Endothelial cell of hepatic sinusoid (primary cell): ENCODE measurements around the gene EPB41L4A.

Experiments used
- in situ Hi-C: cut with HindIII; loops from 2 replicates; pipeline ENCODE4 v1.10.0; 2017; ENCODE audit warnings: low sequenced_read_pairs

The EPB41L4A gene

GRCh38 chr5:112316006-112316405 lies 103.1 kb downstream of the EPB41L4A start:
- in situ Hi-C loops: no loop called here

GRCh38 chr5:112312295-112313275 lies 106.5 kb downstream of the EPB41L4A start:
- in situ Hi-C loops: no loop called here

- in situ Hi-C loops: no loop called here
Measured at GRCh38 chr5:112310746-112311145, 108.3 kb downstream of the EPB41L4A start.

- in situ Hi-C loops: no loop called here
Measured at GRCh38 chr5:112308608-112309007, 110.5 kb downstream of the EPB41L4A start.

GRCh38 chr5:112306956-112307355 lies 112.1 kb downstream of the EPB41L4A start:
- in situ Hi-C loops: no loop called here

DNA sequence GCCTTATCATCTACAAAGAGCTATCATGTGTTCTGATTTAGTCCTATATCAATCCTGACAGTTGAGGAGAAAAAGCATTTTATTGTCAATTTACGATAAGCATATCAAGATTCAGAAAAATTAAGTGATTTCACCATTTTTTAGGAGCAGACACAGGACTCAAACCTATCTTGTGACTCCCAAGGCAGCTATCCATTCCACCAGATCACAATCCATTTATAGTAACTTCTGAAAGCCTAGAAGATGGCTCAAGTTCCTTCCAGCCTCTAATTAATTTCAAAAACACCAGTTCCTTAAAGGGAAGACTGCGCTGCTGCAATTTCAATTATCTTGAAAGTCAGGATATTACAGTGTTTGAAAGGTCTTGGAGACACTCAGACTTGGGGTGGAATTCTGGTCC lies 114.3 kb downstream of the EPB41L4A start:
- in situ Hi-C loops: no loop called here

GRCh38 chr5:112303685-112304084 lies 115.4 kb downstream of the EPB41L4A start:
- in situ Hi-C loops: no loop called here

DNA sequence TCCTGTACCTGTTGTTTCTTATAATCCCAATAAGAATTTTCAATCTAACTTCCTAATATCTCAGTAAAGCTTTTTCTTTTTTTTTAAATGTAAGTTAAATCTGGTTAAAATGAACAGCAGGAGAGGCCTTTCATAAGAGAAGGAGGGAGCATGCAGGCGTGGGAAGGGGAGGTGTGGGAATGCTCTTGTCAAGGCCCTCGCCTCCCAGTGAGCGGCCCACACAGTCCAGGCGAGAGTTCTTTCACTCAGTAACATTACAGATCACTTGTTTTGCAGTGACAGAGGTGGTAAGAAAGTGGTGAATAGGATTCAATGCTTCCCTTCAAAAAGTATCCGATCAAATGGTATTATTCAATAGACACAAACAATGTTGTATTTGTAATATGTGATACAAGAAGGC lies 125.0 kb downstream of the EPB41L4A start:
- in situ Hi-C loops: no loop called here

- in situ Hi-C loops: no loop called here
Measured at GRCh38 chr5:112293587-112293986, 125.5 kb downstream of the EPB41L4A start.

GRCh38 chr5:112290691-112291090 lies 128.4 kb downstream of the EPB41L4A start:
- in situ Hi-C loops: no loop called here

- in situ Hi-C loops: no loop called here
Measured at GRCh38 chr5:112289465-112289864, 129.6 kb downstream of the EPB41L4A start.

- in situ Hi-C loops: no loop called here
Measured at GRCh38 chr5:112283943-112284929, 134.8 kb downstream of the EPB41L4A start.

DNA sequence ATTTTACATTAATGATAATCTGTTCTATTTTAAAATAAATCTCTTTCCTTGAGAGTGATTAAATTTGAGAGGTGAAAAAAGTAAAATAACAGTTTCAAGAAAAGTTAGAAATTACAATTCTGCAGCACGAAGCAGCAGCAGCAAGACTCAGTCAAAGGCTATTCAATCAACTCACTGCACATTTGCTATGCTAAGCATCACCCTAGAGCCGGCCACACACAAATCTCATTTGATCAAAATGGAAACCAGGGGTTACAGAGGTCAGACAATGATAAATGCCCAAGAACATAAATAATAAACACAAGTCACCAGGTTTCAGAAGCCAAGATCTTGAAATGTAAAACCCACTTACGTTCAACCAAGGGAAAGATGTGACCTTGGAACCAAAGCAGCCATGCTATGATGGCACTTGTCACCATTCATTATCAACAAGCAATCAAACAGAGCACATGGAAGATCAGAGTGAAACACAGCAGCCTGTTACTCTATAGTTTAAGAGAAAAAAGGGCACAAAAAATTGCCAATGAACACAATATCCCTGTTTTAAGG lies 136.0 kb downstream of the EPB41L4A start:
- in situ Hi-C loops: no loop called here

DNA sequence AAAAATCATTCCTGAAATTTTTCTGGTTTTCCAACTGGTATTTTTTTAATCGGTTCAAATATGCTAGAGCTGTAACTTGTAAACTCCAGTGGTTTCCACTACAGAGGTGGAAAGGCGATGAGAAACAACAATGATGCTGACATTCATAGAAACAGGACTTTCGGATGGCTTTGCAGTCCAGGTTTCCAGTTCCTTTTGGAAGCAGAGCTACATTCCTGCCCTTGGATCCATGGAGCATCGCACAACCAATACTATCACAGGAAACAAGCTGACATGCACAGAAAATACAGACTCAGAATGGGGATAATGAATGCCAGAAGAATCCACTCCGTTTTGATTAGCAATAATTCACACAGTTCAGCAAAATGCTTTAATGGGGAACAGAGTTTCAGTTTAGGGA lies 140.0 kb downstream of the EPB41L4A start:
- in situ Hi-C loops: no loop called here

DNA sequence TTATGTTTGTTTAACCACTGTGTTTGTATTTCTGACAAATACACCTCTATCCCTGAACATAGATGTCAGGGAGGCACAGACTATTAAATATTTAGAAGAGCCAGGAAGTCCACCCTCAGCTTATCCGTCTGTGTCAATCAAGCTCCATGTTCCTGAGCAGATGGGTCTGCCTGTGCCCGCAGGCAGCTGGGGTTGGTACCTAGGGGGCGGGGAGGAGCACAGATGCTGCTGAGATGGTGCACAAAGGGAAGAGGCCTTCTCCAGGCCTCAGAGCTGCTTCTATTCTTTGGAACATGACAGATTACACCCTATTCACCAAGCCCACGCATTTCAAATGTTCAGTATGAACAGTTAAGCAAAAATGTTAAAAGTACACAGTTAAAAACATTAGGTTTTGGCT lies 142.1 kb downstream of the EPB41L4A start:
- in situ Hi-C loops: no loop called here

- in situ Hi-C loops: no loop called here
Measured at GRCh38 chr5:112275671-112276070, 143.4 kb downstream of the EPB41L4A start.

- in situ Hi-C loops: no loop called here
Measured at GRCh38 chr5:112270299-112271293, 148.5 kb downstream of the EPB41L4A start.

DNA sequence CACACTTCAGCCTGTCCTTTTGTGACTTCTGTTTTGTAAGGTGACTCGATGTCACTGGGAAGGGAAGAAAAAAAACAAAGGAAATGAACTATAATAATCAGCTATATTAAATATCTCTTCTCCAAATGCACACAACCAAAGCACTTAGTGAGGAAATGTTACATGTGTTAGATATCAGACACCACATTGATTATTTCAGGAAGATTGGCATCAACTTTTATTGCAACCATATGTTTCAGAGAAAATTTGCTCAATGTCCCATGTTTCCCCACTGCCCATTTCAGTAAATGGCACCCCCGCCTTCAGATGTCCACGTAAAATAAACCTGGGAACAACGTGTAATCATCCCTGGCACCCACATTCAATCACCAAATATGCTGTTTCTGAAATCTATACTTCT lies 151.8 kb downstream of the EPB41L4A start:
- in situ Hi-C loops: no loop called here

GRCh38 chr5:112264666-112265065 lies 154.4 kb downstream of the EPB41L4A start:
- in situ Hi-C loops: no loop called here

DNA sequence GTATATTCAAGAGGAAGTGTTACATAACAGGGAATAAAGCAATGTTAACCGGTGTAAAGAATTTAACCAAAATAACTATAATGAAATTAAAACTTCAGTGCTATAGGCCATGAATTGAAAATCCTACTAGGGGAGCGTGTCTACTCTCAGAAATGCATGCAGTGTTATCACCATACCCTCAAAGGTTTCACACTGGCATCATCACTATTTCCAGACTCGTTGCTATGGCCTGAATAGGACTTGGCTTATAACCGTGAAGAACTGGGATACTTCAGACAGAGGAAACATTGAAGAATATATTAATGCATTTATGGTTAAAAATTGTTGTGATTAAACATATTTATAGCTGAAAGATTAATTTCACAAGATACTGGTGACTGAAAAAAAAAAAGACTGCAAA lies 154.9 kb downstream of the EPB41L4A start:
- in situ Hi-C loops: no loop called here
